Brain microvascular endothelial cell (primary cell): ENCODE data around the gene RAB17.

Experiments
- DNase-seq: peaks from one replicate; pipeline ENCODE4 v3.0.0-alpha.2; 2020
- H3K27ac ChIP-seq: fragments of 250-450 bp; sonication (Bioruptor Pico); 2 replicates; pipeline ENCODE4 v1.5.1; 2020; ENCODE audit warnings: mild to moderate bottlenecking, moderate library complexity
- H3K27me3 ChIP-seq: fragments of 250-450 bp; sonication (Bioruptor Pico); replicated peaks from 2 replicates; pipeline ENCODE4 v1.5.1; 2020; ENCODE audit warnings: mild to moderate bottlenecking
- H3K36me3 ChIP-seq: fragments of 250-450 bp; sonication (Bioruptor Pico); replicated peaks from 2 replicates; pipeline ENCODE4 v1.5.1; 2020; ENCODE audit warnings: mild to moderate bottlenecking
- H3K4me3 ChIP-seq: 2 replicates; pipeline ENCODE4 v1.5.1; 2011; ENCODE audit warnings: low read depth, mild to moderate bottlenecking, control low read depth, low read length, moderate library complexity
- CTCF ChIP-seq: IDR thresholded peaks from 2 replicates; pipeline ENCODE4 v1.5.1; 2011; ENCODE audit warnings: low read depth, mild to moderate bottlenecking, moderate library complexity, low read length, control low read depth, inconsistent platforms; ENCODE audit errors: missing control alignments
- in situ Hi-C: cut with HindIII; loops from 2 replicates; pipeline ENCODE4 v1.10.0; 2017; ENCODE audit warnings: low sequenced_read_pairs, low pct_ligation_motif_present

The RAB17 gene

GRCh38 chr2:237573721-237574415, 16.7 kb downstream of the RAB17 start:
- TF ChIP-seq CTCF = no peak
- Histone ChIP-seq H3K27me3 (no peaks in the 10 kb centered on the region), H3K36me3 (no peaks in the 10 kb centered on the region), H3K27ac (no peak overlapping the region), H3K4me3 (no peak overlapping the region)
- DNase-seq = no peak
- in situ Hi-C loops = no loop called here

- in situ Hi-C loops = no loop called here
- Histone ChIP-seq H3K27me3 (no peaks in the 10 kb centered on the region), H3K27ac (no peak overlapping the region), H3K4me3 (no peak overlapping the region), H3K36me3 (no peaks in the 10 kb centered on the region)
- DNase-seq = no peak
- TF ChIP-seq CTCF = no peak
Observed at GRCh38 chr2:237572742-237573101, 17.8 kb downstream of the RAB17 start.

GRCh38 chr2:237572021-237572741, 18.4 kb downstream of the RAB17 start:
- H3K27me3 ChIP-seq = no peaks in the 10 kb centered on the region
- H3K36me3 ChIP-seq = no peaks in the 10 kb centered on the region
- peak; percentile 90 for TF ChIP-seq CTCF
- DNase-seq = peak; percentile 81
- H3K27ac ChIP-seq = no peak overlapping the region
- no peak overlapping the region for H3K4me3 ChIP-seq
- in situ Hi-C loops = no loop called here

- Histone ChIP-seq H3K27me3 (no peaks in the 10 kb centered on the region), H3K4me3 (no peak overlapping the region), H3K27ac (no peak overlapping the region), H3K36me3 (no peaks in the 10 kb centered on the region)
- TF ChIP-seq CTCF = no peak
- in situ Hi-C loops = no loop called here
- no peak for DNase-seq
Observed at GRCh38 chr2:237571551-237571950, 19.0 kb downstream of the RAB17 start.

- DNase-seq = no peak
- H3K27ac ChIP-seq = no peak overlapping the region
- in situ Hi-C loops = no loop called here
Observed at GRCh38 chr2:237570776-237571335, 19.7 kb downstream of the RAB17 start.

More at GRCh38 chr2:237570776-237571335, 19.7 kb downstream of the RAB17 start:
- H3K4me3 ChIP-seq = no peak overlapping the region
- H3K36me3 ChIP-seq = no peaks in the 10 kb centered on the region
- TF ChIP-seq CTCF = no peak
- H3K27me3 ChIP-seq = no peaks in the 10 kb centered on the region
